HCT116 (cell line): Measurements from ENCODE around the gene MTUS2. TPM values are rescaled to one million over a fixed set of nuclear protein-coding genes. Genes with fewer than 3 reads are reported as not detected.

Experiments used
- ATAC-seq: fragments of 200-7000 bp; cut with Tn5 transposase; 2 replicates; pipeline ENCODE4 v1.9.1; 2020; ENCODE audit warnings: mild to moderate bottlenecking, moderate library complexity
- BruUV-seq: library from RNA; stranded (reverse); fragments of 400-500 nt; replicated peaks from 2 replicates; lab custom pipeline; 2021; lab: Mats Ljungman, UMichigan
- CTCF ChIA-PET: fragments of 300-600 bp; sonication (Branson Sonifier 250); formaldehyde crosslinking; loops from one replicate; lab custom pipeline; 2021; ENCODE audit warnings: antibody characterized with exemption; lab: Charles Lee
- POLR2A ChIA-PET: fragments of 300-600, 350-600 bp; sonication (Branson Sonifier 250); formaldehyde crosslinking; loops from one replicate; lab custom pipeline; 2021; ENCODE audit warnings: antibody characterized with exemption; lab: Charles Lee
- RAD21 ChIA-PET, 2 experiments: fragments of 300-600 bp; sonication (Branson Sonifier 250); formaldehyde crosslinking; loops; one replicate each; lab custom pipeline; 2023; ENCODE audit warnings: low total read pairs in 2 of 2; ENCODE audit not compliant: uncharacterized antibody in 2 of 2, unreplicated experiment in 2 of 2, low non-redundant PET in 1 of 2; lab: Charles Lee
- DNase-seq: peaks from one replicate; pipeline ENCODE4 v3.0.0-alpha.2; 2010; ENCODE audit warnings: low read depth, low spot score
- H2AFZ ChIP-seq: fragments of 200-600 bp; shearing (Covaris generic), sonication (generic); 2 replicates; pipeline ENCODE4 v1.6.1; 2017; ENCODE audit warnings: low read depth, mixed run types, mixed read lengths, antibody characterized with exemption, low read length; ENCODE audit not compliant: poor library complexity, severe bottlenecking
- H3K27ac ChIP-seq: 2 replicates; pipeline ENCODE4 v1.5.1; 2012; ENCODE audit warnings: low read depth, low read length
- H3K27me3 ChIP-seq: fragments of 200-600 bp; sonication (generic); 2 replicates; pipeline ENCODE4 v1.6.1; 2016; ENCODE audit warnings: mixed run types, low read length, mixed read lengths; ENCODE audit not compliant: insufficient read depth
- H3K36me3 ChIP-seq, 2 experiments: fragments of 200-500 bp in 1 of 2; fragments of 200-600 bp in 1 of 2; sonication (Bioruptor generic) in 1 of 2; sonication (generic) in 1 of 2; 2 replicates each; pipeline versions ENCODE4 v1.5.1 to v1.6.1; 2014 to 2016; ENCODE audit warnings: low read length in 2 of 2, inconsistent platforms in 1 of 2, mixed read lengths in 1 of 2, mixed run types in 1 of 2; ENCODE audit not compliant: insufficient read depth in 2 of 2, control insufficient read depth in 1 of 2
- H3K4me1 ChIP-seq, 2 experiments: fragments of 200-600 bp in 1 of 2; sonication (generic) in 1 of 2; 2 replicates each; pipeline versions ENCODE4 v1.5.1 to v1.6.1; 2012 to 2017; ENCODE audit warnings: low read length in 2 of 2, inconsistent platforms in 1 of 2, mild to moderate bottlenecking in 1 of 2, mixed read lengths in 1 of 2, mixed run types in 1 of 2, moderate library complexity in 1 of 2; ENCODE audit not compliant: insufficient read depth in 2 of 2, control insufficient read depth in 1 of 2
- H3K4me2 ChIP-seq: fragments of 200-600 bp; sonication (generic); 2 replicates; pipeline ENCODE4 v1.6.1; 2017; ENCODE audit warnings: mixed run types, low read length, mixed read lengths
- H3K4me3 ChIP-seq, 2 experiments: fragments of 200-600 bp in 1 of 2; sonication (generic) in 1 of 2; replicated peaks in 1 of 2; 2 replicates each; pipeline ENCODE4 v1.5.1; 2011 to 2016; ENCODE audit warnings: low read length in 2 of 2, control low read depth in 1 of 2, low read depth in 1 of 2, mild to moderate bottlenecking in 1 of 2, mixed read lengths in 1 of 2, mixed run types in 1 of 2
- H3K79me2 ChIP-seq: fragments of 200-600 bp; sonication (generic); 2 replicates; pipeline ENCODE4 v1.6.1; 2017; ENCODE audit warnings: mild to moderate bottlenecking, mixed run types, low read length, moderate library complexity, mixed read lengths; ENCODE audit not compliant: insufficient read depth
- H3K9ac ChIP-seq: fragments of 200-600 bp; sonication (generic); 2 replicates; pipeline ENCODE4 v1.6.1; 2016; ENCODE audit warnings: low read length, mixed read lengths
- H3K9me2 ChIP-seq: fragments of 200-600 bp; sonication (generic), shearing (Covaris generic); 2 replicates; pipeline ENCODE4 v1.6.1; 2017; ENCODE audit warnings: mixed run types, mild to moderate bottlenecking, moderate library complexity; ENCODE audit not compliant: insufficient read depth
- H3K9me3 ChIP-seq, 2 experiments: fragments of 200-500 bp in 1 of 2; fragments of 200-600 bp in 1 of 2; sonication (Bioruptor generic) in 1 of 2; sonication (generic) in 1 of 2; 2 replicates each; pipeline ENCODE4 v1.6.1; 2014 to 2017; ENCODE audit warnings: low read length in 2 of 2, mixed read lengths in 2 of 2, inconsistent platforms in 1 of 2, low read depth in 1 of 2, mild to moderate bottlenecking in 1 of 2, mixed run types in 1 of 2, moderate library complexity in 1 of 2; ENCODE audit not compliant: control insufficient read depth in 1 of 2, insufficient read depth in 1 of 2
- H4K20me1 ChIP-seq: fragments of 200-600 bp; sonication (generic), shearing (Covaris generic); 2 replicates; pipeline ENCODE4 v1.6.1; 2017; ENCODE audit warnings: mixed run types, mild to moderate bottlenecking, moderate library complexity; ENCODE audit not compliant: insufficient read depth
- CEBPB ChIP-seq: IDR thresholded peaks from 2 replicates; pipeline ENCODE4 v1.6.1; 2012; ENCODE audit warnings: low read depth
- EZH2 ChIP-seq: fragments of 200-600 bp; sonication (generic); IDR thresholded peaks from 2 replicates; pipeline ENCODE4 v1.6.1; 2017; ENCODE audit warnings: antibody characterized with exemption, mixed run types
- EZH2phosphoT487 ChIP-seq: fragments of 200-600 bp; IDR thresholded peaks from 2 replicates; pipeline ENCODE4 v1.6.1; 2018; ENCODE audit warnings: antibody characterized with exemption, borderline replicate concordance
- JUND ChIP-seq: IDR thresholded peaks from 2 replicates; pipeline ENCODE4 v1.6.1; 2012
- POLR2AphosphoS5 ChIP-seq: IDR thresholded peaks from 2 replicates; pipeline ENCODE4 v1.6.1; 2011; ENCODE audit warnings: mild to moderate bottlenecking, low read depth, low read length, moderate library complexity
- SIN3A ChIP-seq: IDR thresholded peaks from 2 replicates; pipeline ENCODE4 v1.6.1; 2012; ENCODE audit warnings: low read depth
- ZFX ChIP-seq: fragments of 450-650 bp; IDR thresholded peaks from 2 replicates; pipeline ENCODE4 v1.6.1; 2017
- ZNF274 ChIP-seq: fragments of 200-500 bp; sonication (Bioruptor generic); IDR thresholded peaks from 2 replicates; pipeline ENCODE4 v1.6.1; 2014; ENCODE audit warnings: mild to moderate bottlenecking, low read depth, low read length, inconsistent platforms
- intact Hi-C: fragments of 100-400 bp; cut with micrococcal nuclease; formaldehyde crosslinking; loops from 2 replicates; pipeline ENCODE4 v1.10.0; 2022
- total RNA-seq: library from RNA; stranded (reverse); gene quantifications from one replicate; pipeline ENCODE4 v1.2.1, GENCODE V29; 2021; ENCODE audit not compliant: unreplicated experiment
- TF ChIP-seq, protein P1 (sequence below): IDR thresholded peaks from 2 replicates; pipeline ENCODE4 v1.6.1; 2012
- TF ChIP-seq, protein P2 (sequence below): IDR thresholded peaks from 2 replicates; pipeline ENCODE4 v1.6.1; 2011; ENCODE audit warnings: mild to moderate bottlenecking, low read length, moderate library complexity; ENCODE audit not compliant: insufficient replicate concordance; ENCODE audit errors: extremely low read depth

Gene MTUS2
- total RNA-seq, 1 experiment from 2014 or later = 0.02 TPM

DNA sequence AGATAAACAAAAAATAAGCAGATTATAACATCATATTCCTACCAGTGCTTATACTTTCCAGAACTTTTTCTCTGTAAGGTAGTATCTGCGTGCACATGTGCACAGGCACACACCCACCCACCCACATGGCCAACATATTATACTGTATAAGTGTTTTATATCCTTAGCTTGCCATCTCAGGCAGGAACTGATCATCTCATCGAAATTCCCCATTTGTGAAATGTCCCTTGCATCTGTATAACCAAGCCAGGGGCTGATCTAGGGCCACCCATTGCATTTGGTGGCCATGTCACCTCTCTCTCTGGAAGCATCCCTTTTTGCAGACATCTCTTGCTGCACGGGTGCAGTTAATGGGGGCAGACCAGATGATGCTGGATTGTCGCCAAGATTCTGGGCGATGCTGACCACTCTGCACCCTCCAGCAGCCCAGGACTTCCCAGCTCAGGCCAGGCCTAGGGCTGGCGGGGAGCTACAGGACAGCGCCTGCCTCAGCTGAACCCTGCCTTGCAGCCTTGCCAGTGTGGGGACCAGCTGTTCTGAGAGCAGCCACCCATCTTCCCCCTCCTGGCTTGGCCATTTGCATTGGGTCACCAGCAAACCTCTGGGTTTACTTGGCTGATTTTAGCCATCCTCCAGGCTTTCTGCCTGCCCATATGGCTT is 679.5 kb downstream of the MTUS2 start:
- ATAC-seq = no peak
- POLR2A ChIA-PET = no interaction called here

DNA sequence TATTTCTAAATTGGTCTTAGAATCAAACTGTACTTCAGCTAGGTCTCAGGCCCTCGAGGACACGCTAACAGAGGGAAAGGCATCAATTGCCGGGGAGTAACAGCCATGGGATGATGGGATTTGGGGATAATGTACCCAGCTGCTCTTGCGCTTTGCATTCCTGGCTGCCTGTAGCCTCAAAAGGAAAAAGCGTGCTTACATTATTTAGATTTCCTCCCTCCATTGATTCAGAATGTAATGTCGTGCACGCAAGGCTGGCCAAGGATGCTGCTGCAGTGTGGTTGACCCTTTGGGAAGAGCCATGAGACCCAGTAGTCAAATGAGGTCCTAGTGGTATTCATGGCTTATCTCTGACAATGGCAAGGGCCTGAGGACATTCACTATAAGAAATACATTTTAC is 680.2 kb downstream of the MTUS2 start:
- Histone ChIP-seq H3K36me3 (no peaks in the 10 kb centered on the region), H3K27me3 (peaks cover 3% of the 10 kb centered on the region; the same call in 1 of the 2 replicates), H3K9me3 (no peaks in the 10 kb centered on the region), H3K9ac (no peak overlapping the region), H3K27ac (no peak overlapping the region), H3K9me2 (no peaks in the 10 kb centered on the region), H3K79me2 (no peaks in the 10 kb centered on the region), H3K4me2 (no peak overlapping the region), H4K20me1 (no peaks in the 10 kb centered on the region), H2AFZ (no peak overlapping the region), H3K4me3 (no peak overlapping the region), H3K4me1 (no peaks in the 10 kb centered on the region)
- TF ChIP-seq EZH2phosphoT487 (no peak), ZNF274 (no peak), SIN3A (no peak), POLR2AphosphoS5 (no peak), ZFX (no peak), CEBPB (no peak)
- ChIA-PET RAD21 (no interaction called here), POLR2A (no interaction called here), CTCF (interaction anchor here (0.9 kb wide), 1 partner anchor 8 kb away, joined by 3 read pairs; no protein-coding TSS in a partner anchor)
- ATAC-seq = no peak
- no peak for DNase-seq
- intact Hi-C loops = no loop called here
- no TSS peak for BruUV-seq

More for the DNA sequence above, 679.5 kb downstream of the MTUS2 start:
- no TSS peak for BruUV-seq
- Histone ChIP-seq H3K9ac (no peak overlapping the region), H3K4me2 (no peak overlapping the region), H4K20me1 (no peaks in the 10 kb centered on the region), H2AFZ (no peak overlapping the region), H3K27ac (no peak overlapping the region), H3K4me3 (no peak overlapping the region), H3K79me2 (no peaks in the 10 kb centered on the region), H3K4me1 (no peaks in the 10 kb centered on the region), H3K9me2 (no peaks in the 10 kb centered on the region), H3K27me3 (peaks cover 3% of the 10 kb centered on the region; the same call in 1 of the 2 replicates), H3K36me3 (no peaks in the 10 kb centered on the region), H3K9me3 (no peaks in the 10 kb centered on the region)
- TF ChIP-seq, protein P1, sequence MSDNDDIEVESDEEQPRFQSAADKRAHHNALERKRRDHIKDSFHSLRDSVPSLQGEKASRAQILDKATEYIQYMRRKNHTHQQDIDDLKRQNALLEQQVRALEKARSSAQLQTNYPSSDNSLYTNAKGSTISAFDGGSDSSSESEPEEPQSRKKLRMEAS = no peak
- TF ChIP-seq ZNF274 (no peak), EZH2 (no peak), JUND (no peak), EZH2phosphoT487 (no peak)
- TF ChIP-seq, protein P2, sequence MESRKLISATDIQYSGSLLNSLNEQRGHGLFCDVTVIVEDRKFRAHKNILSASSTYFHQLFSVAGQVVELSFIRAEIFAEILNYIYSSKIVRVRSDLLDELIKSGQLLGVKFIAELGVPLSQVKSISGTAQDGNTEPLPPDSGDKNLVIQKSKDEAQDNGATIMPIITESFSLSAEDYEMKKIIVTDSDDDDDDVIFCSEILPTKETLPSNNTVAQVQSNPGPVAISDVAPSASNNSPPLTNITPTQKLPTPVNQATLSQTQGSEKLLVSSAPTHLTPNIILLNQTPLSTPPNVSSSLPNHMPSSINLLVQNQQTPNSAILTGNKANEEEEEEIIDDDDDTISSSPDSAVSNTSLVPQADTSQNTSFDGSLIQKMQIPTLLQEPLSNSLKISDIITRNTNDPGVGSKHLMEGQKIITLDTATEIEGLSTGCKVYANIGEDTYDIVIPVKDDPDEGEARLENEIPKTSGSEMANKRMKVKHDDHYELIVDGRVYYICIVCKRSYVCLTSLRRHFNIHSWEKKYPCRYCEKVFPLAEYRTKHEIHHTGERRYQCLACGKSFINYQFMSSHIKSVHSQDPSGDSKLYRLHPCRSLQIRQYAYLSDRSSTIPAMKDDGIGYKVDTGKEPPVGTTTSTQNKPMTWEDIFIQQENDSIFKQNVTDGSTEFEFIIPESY = no peak
- intact Hi-C loops = no loop called here
- RAD21 ChIA-PET = no interaction called here
- DNase-seq = no peak
- CTCF ChIA-PET = interaction anchor here (0.9 kb wide), 1 partner anchor 9 kb away, joined by 3 read pairs; no protein-coding TSS in a partner anchor
